ENCODE results near the gene PAX8.
"Not testable (repeated sequence)": the region's sequence is repeated elsewhere in the genome, so short reads cannot be mapped to it uniquely, and the experiment has no call there.

Gene PAX8

DNA sequence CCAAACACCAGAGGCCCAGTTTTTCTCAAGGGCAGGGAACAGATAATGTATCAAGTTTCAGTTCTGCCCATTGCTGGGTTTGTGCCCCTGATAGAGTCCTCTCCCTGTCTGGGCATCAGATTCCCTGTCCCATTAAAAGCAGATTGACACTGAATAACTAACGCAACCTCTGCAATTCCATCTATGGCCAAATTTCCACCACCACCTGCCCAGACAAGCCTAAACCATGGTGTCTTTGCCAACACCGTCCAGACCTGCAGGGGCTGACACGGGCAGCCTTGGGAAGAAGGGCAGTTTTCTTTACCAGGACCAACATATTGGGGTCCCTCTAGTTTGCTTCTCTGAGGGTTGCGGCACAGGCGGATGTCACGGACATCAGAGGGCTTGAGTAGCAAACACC is 26.4 kb upstream of the PAX8 start:
- H3K9me3 Mint-ChIP-seq = no peaks in the 10 kb centered on the region
- no peak for ATAC-seq
- H3K36me3 Mint-ChIP-seq = no peaks in the 10 kb centered on the region
- H3K27me3 Mint-ChIP-seq = peaks cover 43% of the 10 kb centered on the region
- H3K4me3 Mint-ChIP-seq = no peak overlapping the region
- H3K27ac Mint-ChIP-seq = no peak overlapping the region
- no peaks in the 10 kb centered on the region for H3K4me1 Mint-ChIP-seq

DNA sequence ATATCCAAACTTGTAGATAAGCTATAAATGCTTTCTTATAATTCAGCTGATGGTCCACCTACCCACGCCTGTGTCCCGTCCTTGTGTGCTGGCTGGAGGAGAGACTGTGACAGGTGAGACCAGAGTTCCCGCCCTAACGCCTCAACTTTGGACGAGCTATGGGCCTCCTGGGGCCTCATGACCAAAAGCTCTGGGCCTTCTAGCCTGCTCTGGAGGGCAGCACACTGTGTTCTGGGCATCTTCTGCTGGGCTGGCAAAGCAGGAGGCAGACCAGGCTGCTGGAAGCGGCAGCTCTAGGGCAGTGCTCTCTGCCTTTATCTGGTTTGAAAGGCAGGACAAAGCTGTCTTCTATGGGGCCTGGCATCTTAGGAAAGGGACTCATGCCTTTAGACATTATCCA is 26.0 kb upstream of the PAX8 start:
- ATAC-seq = no peak
- no peaks in the 10 kb centered on the region for H3K36me3 Mint-ChIP-seq
- H3K27me3 Mint-ChIP-seq = peaks cover 43% of the 10 kb centered on the region
- H3K9me3 Mint-ChIP-seq = no peaks in the 10 kb centered on the region
- no peaks in the 10 kb centered on the region for H3K4me1 Mint-ChIP-seq
- no peak overlapping the region for H3K4me3 Mint-ChIP-seq
- no peak overlapping the region for H3K27ac Mint-ChIP-seq

DNA sequence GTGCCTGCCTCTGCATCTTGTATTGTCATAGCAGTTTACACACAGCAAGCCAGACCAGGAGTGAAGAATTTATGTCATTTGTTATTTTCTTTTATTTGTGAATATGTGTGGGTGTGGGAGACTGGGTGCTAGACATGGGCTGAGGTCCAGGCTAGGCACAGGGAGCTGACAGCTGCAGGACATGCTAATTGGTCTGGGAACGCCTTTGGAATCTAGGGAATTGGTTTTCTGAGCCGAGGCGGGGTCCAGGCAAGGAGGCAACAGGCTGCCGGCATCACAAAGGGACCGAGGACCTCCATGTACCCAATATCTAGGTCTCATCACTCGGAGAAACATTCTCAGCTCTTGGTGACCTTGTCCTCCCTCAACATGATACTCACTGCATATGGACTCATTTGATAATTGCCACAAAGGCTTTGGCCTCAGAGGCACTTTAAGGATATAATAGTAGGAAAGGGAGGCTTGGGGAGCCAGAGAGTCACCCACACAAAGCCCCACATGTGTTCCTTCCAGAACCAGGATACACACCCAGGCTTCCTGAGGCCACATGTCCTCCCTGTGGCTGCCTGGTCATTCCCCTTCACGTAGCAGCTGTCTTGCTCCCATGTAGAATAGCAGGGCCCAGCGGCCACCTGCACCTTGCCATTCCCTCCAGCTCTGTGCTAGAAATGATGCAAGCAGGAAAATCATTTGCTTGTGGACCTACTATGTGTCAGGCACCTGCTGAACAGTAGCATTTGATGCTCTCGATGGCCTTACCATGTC is 23.7 kb upstream of the PAX8 start:
- not testable (repeated sequence) for H3K9me3 Mint-ChIP-seq, ATAC-seq, H3K36me3 Mint-ChIP-seq, H3K27ac Mint-ChIP-seq, H3K4me3 Mint-ChIP-seq, H3K4me1 Mint-ChIP-seq
- H3K27me3 Mint-ChIP-seq = peaks cover 27% of the 10 kb centered on the region

DNA sequence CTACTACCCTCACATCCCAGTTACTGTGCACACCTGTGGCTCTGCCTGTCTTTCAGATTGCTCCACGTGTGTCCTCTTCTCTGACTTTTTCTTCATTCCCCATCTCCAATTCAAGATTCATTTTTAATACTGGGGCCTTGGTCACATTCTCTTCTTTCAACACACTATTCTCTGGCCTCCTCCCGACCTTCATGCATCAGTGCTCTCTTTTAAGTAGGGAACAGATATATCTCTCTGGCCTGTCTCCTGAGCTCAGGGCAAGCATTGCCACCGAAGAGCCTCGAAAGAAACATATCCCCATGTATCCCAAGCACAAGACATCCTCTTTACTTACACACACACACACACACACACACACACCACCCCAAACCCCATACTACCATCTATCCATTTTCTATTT is 21.6 kb upstream of the PAX8 start:
- Mint-ChIP-seq H3K9me3 (no peaks in the 10 kb centered on the region), H3K4me3 (no peak overlapping the region), H3K36me3 (no peaks in the 10 kb centered on the region), H3K4me1 (no peaks in the 10 kb centered on the region), H3K27ac (no peak overlapping the region), H3K27me3 (peaks cover 10% of the 10 kb centered on the region)
- no peak for ATAC-seq

DNA sequence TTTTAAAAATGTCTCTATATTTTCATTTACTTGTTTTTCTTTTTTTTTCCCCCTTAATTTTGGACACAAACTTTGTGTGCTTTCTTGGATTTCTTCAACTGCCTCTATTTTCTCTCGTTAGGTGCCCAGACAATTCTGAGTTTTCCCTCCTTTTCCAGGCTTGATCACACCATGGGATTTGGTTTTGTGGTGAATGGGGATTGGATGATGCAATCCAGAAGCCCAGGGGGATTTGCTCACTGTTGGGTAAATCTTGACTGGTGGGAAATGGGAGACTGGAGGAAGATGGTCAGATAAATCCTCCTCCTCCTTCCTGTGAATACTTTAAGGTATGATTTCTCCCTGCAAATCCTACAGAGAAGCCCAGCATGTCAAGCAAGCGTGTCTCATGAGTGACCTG is 19.5 kb upstream of the PAX8 start:
- ATAC-seq = no peak
- no peak overlapping the region for H3K27ac Mint-ChIP-seq
- H3K9me3 Mint-ChIP-seq = no peaks in the 10 kb centered on the region
- H3K4me1 Mint-ChIP-seq = no peaks in the 10 kb centered on the region
- H3K36me3 Mint-ChIP-seq = no peaks in the 10 kb centered on the region
- H3K4me3 Mint-ChIP-seq = no peak overlapping the region
- peaks cover 2% of the 10 kb centered on the region for H3K27me3 Mint-ChIP-seq

DNA sequence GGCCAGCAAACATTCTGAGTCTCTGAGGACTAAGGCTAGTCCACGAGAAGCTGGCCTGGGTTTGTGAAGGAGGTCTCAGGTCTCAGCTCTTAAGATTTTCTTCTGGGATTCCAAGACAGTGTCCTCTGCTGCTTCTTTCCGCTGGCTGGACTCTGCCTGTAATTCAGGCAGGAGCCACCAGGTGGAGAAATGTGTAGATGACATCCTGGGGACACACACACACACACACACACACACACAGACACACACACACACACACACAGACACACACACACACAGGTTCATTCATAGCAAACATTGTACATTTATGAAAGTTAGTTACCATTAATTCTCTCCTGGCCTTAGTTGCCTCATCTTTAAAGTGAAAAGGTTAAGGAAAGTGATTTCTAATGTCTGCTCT is 18.9 kb upstream of the PAX8 start:
- not testable (repeated sequence) for H3K27ac Mint-ChIP-seq, H3K27me3 Mint-ChIP-seq, H3K36me3 Mint-ChIP-seq, ATAC-seq, H3K9me3 Mint-ChIP-seq, H3K4me3 Mint-ChIP-seq, H3K4me1 Mint-ChIP-seq

DNA sequence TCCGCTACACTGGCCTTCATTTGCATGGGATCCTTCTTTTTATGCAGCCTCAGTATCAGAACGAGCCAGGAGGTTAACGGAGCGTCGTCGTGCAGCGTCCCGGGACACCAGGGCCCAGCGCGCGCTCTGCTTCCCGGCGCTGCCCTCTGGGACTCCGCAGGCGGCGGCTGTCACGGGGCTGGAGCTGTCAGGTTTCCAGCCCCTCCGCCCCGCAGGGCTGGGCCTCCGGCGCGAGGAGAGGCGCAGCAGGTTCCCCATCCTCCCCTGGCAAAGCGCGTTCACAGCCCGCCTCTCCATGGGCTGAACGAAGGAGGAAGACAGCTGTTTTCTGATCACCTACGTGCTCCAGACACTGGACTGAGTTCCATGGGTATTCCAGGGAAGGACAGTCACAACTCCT is 12.5 kb upstream of the PAX8 start:
- ATAC-seq = no peak
- no peak overlapping the region for H3K27ac Mint-ChIP-seq
- H3K4me1 Mint-ChIP-seq = no peaks in the 10 kb centered on the region
- H3K4me3 Mint-ChIP-seq = no peak overlapping the region
- no peaks in the 10 kb centered on the region for H3K9me3 Mint-ChIP-seq
- H3K36me3 Mint-ChIP-seq = no peaks in the 10 kb centered on the region
- H3K27me3 Mint-ChIP-seq = peaks cover 17% of the 10 kb centered on the region

DNA sequence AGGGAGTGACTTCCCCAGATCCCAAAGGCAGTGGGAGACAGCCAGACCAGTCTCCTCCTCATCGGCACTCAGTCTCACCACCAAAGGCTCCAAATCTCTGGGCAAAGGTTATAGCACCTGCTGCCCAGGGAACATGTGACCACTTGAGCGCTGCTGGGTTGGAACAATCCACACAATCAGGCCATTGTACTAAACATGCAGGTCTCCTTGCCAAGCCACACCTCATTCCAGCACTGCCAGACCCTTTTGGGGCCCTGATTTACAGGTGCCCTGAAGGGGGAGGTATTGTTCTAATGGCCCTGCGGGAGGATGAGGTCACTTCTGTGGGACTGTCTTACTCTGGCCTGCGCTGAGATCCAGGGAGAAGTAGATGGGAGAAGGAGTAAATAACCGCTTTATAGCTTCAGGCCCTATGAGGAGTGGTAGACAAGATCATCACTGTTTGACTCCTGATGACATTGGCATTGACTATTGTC is 10.0 kb upstream of the PAX8 start:
- not testable (repeated sequence) for H3K36me3 Mint-ChIP-seq, H3K27ac Mint-ChIP-seq

DNA sequence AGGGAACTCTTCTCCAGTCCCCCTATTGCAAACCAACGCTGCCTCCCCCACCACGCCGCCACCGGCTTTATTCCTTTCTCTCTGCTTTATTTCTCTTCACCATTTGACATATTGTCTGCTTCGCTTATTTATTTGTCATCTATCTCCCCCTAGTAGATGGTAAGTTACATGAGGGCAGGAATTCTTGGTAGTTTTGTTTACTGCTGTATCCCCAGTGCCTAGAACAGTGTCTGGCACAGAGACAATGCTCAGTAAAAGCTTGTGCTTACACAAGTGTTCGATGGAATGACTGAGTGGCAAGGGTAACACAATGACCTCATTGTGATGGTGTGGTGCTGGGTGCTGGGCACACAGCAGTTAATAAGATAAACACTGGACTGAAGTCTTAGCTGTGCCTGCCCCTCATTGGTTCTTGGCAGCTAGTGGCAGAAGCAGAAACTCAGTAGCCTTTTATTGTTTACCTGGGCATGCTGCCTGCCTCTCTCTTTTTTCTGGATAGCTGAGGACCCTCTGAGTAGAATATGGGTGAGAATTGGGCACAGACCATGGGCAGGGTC is 9.5 kb upstream of the PAX8 start:
- not testable (repeated sequence) for H3K4me1 Mint-ChIP-seq, H3K4me3 Mint-ChIP-seq, H3K9me3 Mint-ChIP-seq, H3K36me3 Mint-ChIP-seq, ATAC-seq, H3K27ac Mint-ChIP-seq
- H3K27me3 Mint-ChIP-seq = peaks cover 15% of the 10 kb centered on the region

More for the DNA sequence above, 10.0 kb upstream of the PAX8 start:
- not testable (repeated sequence) for ATAC-seq, H3K4me3 Mint-ChIP-seq, H3K9me3 Mint-ChIP-seq, H3K4me1 Mint-ChIP-seq
- H3K27me3 Mint-ChIP-seq = peaks cover 17% of the 10 kb centered on the region

DNA sequence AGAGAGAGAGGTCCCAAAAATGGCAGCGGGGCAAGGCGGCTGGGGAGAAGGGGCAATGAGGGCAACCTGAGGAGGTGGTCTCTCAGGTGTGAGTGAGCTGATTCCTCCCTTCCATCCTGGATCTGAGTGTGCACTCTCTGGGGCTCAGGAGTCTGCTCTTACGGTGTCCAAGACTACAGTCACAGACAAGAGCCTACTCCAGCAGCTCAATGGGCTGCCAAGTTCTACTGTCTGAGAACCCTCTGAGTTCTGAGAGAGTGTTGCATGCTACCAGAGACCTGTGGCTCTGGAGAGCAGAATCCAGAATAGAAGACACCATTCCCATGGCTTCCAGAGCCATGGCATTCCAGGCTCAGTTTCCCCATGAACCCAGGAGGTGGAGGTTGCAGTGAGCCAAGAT is 7.1 kb upstream of the PAX8 start:
- Mint-ChIP-seq H3K27ac (no peak overlapping the region), H3K4me3 (no peak overlapping the region), H3K4me1 (no peaks in the 10 kb centered on the region), H3K36me3 (no peaks in the 10 kb centered on the region), H3K27me3 (peaks cover 12% of the 10 kb centered on the region), H3K9me3 (no peaks in the 10 kb centered on the region)
- no peak for ATAC-seq

DNA sequence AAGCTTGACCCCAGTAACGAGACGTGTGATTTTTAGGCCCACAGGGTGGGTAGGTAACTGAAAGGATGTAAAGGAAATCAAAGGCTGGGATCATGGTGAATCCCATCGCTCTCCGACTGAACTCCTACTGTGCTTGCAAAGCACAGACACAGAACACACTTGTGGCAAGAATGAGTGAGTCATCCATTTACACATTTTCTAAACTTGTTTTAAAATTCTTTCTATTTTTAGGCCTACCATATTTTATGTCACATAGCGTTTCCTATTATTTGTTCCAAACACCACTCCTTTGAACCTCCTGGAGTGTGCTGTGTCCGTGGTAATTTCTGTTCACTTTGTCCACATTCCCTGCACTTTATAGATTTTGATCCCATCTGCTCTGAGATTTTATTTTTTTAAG is 6.3 kb upstream of the PAX8 start:
- ATAC-seq = not testable (repeated sequence)

DNA sequence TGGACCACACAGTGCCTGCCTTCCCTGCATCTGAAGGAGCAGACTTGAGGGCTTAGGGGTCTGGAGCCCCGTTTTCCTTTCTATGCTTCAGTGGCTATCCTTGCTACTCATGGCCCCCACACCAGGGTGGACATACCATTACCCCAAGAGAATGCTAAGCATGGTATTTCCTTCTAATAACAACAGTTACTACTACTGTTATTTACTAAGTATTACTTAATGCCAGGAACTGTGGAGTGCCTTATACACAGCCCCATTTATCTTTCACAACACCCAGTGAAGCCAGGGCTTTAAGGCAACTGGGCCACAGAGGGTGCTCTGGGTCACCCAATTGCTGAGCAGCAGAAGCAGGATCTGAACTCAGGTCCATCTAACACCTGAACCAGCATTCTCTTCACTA is 5.8 kb upstream of the PAX8 start:
- H3K4me1 Mint-ChIP-seq = no peaks in the 10 kb centered on the region
- H3K27ac Mint-ChIP-seq = no peak overlapping the region
- H3K27me3 Mint-ChIP-seq = peaks cover 22% of the 10 kb centered on the region
- no peaks in the 10 kb centered on the region for H3K9me3 Mint-ChIP-seq
- H3K4me3 Mint-ChIP-seq = no peak overlapping the region
- no peak for ATAC-seq
- H3K36me3 Mint-ChIP-seq = no peaks in the 10 kb centered on the region

More for the DNA sequence above, 6.3 kb upstream of the PAX8 start:
- not testable (repeated sequence) for H3K27ac Mint-ChIP-seq, H3K9me3 Mint-ChIP-seq, H3K36me3 Mint-ChIP-seq, H3K4me3 Mint-ChIP-seq, H3K4me1 Mint-ChIP-seq
- H3K27me3 Mint-ChIP-seq = peaks cover 17% of the 10 kb centered on the region

DNA sequence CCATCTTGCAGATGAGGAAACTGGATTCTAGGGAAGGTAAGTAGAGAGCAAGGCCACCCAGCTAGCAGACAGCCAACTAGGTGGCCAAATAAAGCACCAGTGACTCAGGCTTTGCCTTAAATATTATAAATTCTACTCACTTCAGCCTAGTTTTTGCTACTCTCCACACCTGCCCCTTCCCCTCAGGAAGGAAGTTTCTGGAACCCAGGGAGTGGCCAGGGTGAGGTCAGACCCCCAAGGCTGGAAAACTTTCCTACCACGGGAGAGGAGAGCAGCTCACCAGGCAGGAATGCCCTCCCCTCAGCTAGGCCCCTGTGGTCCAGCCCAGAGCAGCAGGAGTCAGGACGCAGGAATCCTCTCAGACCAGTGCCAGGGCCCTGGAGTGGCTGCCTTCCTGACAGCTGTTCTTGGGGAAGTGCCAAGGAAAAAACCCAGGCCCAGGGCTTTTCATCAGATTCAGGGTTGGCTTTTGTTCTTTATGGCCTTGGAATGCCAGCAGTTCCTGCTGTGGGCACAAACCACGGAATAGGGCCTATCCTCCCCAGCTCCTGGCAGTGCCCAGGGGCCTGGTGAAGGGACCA is 5.1 kb upstream of the PAX8 start:
- no peaks in the 10 kb centered on the region for H3K9me3 Mint-ChIP-seq
- no peaks in the 10 kb centered on the region for H3K4me1 Mint-ChIP-seq
- no peaks in the 10 kb centered on the region for H3K36me3 Mint-ChIP-seq
- no peak for ATAC-seq
- no peak overlapping the region for H3K27ac Mint-ChIP-seq
- peaks cover 29% of the 10 kb centered on the region for H3K27me3 Mint-ChIP-seq
- H3K4me3 Mint-ChIP-seq = no peak overlapping the region

DNA sequence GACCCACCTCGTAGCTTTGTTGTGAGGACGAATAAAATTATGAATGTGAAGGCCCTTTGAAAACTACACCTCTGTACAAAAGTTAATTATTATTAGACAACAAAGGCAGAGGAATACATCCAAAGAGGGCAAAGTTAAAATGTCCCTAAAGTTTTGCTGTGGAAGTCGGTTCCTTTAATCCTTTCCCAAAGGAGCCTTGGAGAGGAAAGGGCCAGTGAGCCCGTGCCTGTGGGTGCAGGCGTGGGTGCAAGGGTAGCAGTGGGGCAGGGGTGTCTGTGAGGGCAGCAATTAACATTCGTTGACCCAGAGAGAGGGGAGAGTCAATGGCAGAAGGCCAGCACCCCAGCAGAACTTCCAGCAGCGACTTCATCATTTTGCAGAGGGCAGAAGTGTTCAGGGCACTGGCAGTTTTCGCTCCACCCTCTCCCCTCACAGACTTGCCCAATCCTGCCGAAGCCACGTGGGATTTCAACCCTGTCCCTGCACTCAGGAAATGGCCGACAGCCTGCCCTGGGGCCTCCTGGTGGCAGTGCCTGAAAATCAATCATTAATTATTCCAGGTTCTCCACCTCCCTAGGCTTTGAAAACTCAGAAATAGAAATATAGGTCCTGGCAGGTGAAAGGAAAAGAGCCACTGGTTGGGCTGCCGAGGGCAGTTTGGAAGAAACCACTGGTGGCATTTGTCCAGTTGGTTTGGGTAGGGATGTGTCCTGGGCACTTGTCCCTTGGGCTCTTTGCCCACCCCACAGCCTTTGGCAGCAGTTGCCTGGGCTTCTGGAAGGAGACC is 4.2 kb upstream of the PAX8 start:
- no peak for ATAC-seq
- no peaks in the 10 kb centered on the region for H3K4me1 Mint-ChIP-seq
- no peak overlapping the region for H3K4me3 Mint-ChIP-seq
- no peaks in the 10 kb centered on the region for H3K9me3 Mint-ChIP-seq
- no peaks in the 10 kb centered on the region for H3K36me3 Mint-ChIP-seq
- H3K27ac Mint-ChIP-seq = no peak overlapping the region
- peaks cover 36% of the 10 kb centered on the region for H3K27me3 Mint-ChIP-seq

DNA sequence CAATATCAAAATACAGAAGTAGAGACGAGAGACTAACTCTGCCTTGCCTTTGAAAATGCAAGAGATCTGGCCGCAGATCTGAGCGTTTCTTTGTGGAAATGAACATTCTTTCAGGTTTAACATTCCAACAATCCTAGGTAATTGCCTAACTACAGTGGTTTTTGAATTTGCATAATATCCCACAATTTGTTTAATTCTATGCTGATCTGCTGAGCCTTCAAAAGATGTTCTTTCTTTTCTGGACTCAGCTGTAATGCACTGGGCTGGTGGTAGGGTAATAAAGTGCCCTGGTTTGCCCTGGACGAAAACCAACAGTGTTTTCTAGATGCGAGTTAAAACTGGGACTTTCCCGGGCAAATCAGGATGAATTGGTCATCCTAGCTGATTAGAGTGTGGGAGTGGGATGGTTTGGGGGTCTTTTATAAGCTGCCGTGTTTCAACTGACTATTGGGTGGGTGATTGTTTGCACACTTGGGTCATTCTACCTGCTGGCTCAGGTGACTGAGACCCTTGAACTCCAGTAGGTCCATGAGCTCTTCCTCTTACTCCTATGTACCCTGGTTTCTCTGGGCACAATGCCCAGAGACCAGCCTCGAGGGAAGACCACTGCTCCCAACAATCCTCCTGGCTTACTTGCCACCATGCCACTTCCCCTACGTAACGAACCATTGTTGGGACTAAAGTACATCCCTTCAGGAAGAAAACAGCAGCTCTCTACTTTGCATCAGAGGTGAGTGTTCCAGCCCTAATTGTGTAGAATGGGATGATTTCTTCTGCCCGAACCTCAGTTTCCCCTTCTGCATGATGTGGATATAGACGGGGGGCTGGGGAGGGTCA is 3.4 kb upstream of the PAX8 start:
- Mint-ChIP-seq H3K4me3 (no peak overlapping the region), H3K27me3 (peaks cover 38% of the 10 kb centered on the region), H3K27ac (no peak overlapping the region), H3K4me1 (peaks cover 6% of the 10 kb centered on the region), H3K36me3 (no peaks in the 10 kb centered on the region), H3K9me3 (no peaks in the 10 kb centered on the region)
- no peak for ATAC-seq

Measured in stimulated activated memory B cell treated with anti-CD40 and anti-IgM and Interleukin-4, amounts not matched to agents 10 μg/mL and 1 μg/mL and 100 μg/mL, for 72 hours (primary cell).